GM18873 (cell line): Measurements from ENCODE around the gene CIRBP.
"Not testable (repeated sequence)": the region's sequence is repeated elsewhere in the genome, so short reads cannot be mapped to it uniquely, and the experiment has no call there.

Experiments
- ATAC-seq: cut with Tn5 transposase; IDR thresholded peaks from one replicate; pipeline ENCODE4 v1.9.1; 2021; ENCODE audit warnings: mild to moderate bottlenecking, moderate library complexity, moderate number of reproducible peaks; ENCODE audit not compliant: unreplicated experiment, low FRiP score

Gene CIRBP

DNA sequence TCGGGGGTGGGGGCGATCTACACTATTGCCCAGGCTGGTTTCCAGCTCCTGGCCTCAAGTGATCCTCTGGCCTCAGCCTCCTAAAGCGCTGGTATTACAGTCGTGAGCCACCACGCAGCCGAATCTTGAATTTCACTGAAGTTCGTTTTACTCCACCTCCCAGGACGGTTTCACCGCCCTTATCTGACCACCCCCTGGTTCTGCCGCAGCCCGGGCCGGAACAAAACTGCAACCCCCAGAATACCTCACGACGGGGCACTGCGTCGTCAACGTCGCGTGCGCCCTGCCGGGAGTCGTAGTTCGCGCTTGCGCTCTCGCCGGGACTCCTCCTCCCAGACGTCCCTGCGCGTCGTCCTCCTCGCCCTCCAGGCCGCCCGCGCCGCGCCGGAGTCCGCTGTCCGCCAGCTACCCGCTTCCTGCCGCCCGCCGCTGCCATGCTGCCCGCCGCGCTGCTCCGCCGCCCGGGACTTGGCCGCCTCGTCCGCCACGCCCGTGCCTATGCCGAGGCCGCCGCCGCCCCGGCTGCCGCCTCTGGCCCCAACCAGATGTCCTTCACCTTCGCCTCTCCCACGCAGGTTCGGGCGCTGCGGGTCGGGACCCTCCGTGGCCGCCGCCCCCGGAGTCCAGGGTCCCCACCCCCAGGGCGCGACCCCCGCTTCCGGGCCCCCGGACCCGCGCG, 27.6 kb upstream of the CIRBP start, which contains the start of gene ATP5F1D:
TSS of gene ATP5F1D (plus strand) at position 335 of the 679 bp plus-strand sequence. CDS start at position 435, 100 bp downstream.
- ATAC-seq = peak; percentile 42

DNA sequence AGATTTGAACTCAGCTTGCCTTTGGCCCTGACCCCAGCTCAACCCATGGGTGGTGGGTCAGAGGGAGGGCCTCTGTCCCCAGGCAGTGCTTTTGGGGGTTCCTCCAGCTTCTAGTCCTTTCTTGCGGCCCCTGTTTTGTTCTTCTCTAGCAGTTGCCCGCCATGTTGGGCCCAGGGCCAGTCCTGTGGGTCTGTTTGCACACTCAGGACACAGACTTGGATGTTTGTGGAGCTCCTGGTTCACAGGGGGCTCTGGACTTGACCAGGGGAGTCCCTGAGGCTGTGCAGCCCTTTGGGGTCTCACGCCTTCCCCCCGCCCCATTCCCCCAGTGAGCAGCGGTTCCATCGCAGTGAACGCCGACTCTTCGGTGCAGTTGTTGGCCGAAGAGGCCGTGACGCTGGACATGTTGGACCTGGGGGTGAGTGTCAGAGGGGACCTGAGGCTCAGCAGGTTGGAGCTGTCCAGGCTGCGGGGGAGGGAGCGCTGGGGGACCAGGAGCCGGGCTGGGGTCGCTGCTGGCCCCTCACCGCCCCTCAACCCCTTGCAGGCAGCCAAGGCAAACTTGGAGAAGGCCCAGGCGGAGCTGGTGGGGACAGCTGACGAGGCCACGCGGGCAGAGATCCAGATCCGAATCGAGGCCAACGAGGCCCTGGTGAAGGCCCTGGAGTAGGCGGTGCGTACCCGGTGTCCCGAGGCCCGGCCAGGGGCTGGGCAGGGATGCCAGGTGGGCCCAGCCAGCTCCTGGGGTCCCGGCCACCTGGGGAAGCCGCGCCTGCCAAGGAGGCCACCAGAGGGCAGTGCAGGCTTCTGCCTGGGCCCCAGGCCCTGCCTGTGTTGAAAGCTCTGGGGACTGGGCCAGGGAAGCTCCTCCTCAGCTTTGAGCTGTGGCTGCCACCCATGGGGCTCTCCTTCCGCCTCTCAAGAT, 25.1 kb upstream of the CIRBP start:
- no peak for ATAC-seq

DNA sequence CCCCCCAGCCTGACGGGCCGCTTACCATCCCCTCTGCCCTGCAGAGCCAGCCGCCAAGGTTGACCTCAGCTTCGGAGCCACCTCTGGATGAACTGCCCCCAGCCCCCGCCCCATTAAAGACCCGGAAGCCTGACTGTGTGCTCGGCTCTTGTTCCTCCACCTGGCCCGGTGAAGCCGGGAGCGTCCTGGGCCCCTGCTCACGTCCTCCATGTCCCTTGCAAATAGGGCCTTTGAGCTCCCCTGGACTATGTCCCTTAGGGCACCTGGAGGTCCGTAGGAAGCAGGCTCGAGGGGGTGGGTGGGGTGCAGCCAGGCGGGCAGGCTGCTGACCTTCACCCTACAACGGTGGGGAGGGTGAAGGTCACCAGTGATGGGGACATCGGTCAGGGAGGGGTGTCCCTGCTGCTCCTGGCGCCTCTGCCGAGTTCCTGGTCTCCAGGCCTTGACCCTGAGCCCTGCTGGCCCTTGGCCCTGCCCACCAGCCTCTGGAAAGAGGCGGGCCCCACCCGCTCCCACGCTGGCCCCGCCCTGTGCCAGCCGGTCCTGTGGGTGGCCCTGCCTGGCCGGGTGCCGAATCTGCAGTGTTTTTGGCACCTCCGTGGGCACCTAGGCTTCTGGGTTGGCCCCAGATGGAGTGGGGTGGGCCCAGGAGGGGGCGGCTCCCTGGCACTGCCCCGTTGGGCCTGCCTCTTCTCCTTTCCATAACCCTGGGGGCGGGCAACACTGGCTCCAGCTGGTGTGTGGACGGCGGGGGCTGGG, 24.3 kb upstream of the CIRBP start:
- ATAC-seq = no peak

GRCh38 chr19:1245494-1246264, 23.5 kb upstream of the CIRBP start:
- no peak for ATAC-seq

DNA sequence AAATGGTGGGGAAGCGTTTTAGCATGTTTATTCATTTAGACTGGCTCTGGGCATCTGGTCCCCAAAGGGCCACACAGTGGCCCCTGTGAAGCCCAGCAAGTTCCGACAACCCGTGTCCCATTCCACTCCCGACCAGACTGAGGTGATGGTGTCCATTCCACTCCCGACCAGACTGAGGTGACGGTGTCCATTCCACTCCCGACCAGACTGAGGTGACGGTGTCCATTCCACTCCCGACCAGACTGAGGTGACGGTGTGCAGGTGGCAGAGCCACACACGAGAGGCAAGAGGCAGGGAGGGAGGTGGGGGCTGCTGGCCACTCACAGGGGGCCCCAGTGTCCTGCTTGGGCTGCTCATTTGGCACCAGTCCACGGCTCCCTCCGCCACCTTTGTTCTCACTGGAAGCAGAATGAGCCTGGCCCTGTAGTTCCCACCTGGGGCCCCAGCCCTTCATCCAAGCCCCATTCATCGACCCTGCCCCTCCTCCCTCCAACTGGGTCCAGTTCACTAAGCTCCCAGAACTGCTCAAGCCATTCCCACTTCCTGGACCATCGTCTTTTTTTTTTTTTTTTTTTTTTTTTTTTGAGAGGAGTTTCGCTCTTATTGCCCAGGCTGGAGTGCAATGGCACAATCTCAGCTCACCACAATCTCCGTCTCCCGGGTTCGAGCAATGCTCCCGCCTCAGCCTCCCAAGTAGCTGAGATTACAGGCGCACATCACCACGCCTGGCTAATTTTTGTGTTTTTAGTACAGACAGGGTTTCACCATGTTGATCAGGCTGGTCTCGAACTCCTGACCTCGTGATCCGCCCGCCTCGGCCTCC, 22.7 kb upstream of the CIRBP start:
- ATAC-seq = not testable (repeated sequence)

- ATAC-seq = no peak
Observed at GRCh38 chr19:1247748-1248138, 21.4 kb upstream of the CIRBP start.

DNA sequence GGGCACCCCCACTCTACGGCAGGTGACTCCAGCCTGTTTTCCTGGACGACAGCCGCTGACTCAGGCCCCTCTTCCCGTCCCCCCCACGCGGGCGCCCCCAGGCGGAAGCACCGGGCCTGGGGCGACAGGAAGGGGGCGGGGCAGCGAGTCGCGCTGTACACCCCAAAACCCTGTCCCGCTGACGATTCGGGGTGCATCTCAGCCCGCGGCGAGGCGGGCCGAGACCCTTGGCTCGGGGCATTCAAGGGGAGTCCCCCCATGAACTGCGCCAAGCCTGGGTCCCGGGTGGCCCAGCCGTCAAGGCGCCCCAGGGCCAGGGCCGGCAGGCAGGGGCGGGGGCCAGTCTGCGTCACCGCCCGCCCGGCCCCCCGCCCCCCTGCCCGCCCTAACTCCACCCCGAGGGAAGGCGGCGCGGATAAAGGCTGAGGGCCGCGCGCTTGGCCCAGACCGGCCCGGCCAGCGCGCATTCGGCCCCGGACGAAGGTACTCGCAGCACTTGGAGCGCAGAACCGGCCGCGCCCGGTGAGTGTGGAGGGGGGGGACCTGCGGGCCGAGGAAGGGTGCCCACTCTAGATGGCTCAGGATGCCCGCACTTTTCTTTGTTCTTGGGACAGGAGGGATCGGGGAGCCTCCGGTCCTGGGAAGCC, 20.9 kb upstream of the CIRBP start, which contains the start of gene MIDN:
TSS of gene MIDN (plus strand) at position 445 of the 647 bp plus-strand sequence. CDS start 1,714 bp downstream, outside the sequence.
- ATAC-seq = peak; percentile 5

DNA sequence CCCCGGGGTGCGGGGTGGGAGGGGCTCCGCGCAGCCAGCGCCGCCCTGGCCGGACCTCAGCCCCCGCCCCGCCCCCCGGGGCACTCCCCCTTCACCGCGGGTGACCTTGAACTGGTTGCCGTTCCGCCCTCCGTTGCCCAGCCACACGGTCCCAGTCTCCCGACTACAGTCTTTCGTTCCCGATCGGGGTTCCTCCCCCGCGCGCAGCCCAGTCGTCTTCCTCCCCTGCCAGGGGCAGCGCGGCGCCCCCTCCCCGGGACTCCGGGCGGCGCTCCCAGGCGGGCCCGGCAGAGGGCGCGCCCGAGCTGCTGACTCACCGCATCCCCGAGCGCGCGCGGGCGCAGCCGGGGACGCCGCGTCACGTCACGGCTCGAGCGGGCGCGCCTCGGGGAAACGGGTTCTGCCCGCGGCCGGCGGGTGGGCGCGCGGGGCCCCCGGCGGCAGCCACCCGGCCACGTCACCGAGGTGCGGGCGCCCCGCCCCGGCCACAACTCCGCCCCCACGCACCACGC, 20.3 kb upstream of the CIRBP start:
- peak; percentile 9 for ATAC-seq

- peak; percentile 49 for ATAC-seq
Observed at GRCh38 chr19:1249298-1249989, 19.7 kb upstream of the CIRBP start.

- no peak for ATAC-seq
Observed at GRCh38 chr19:1249990-1250436, 19.1 kb upstream of the CIRBP start.

GRCh38 chr19:1250437-1251260, 18.5 kb upstream of the CIRBP start:
- ATAC-seq = no peak

GRCh38 chr19:1251330-1252220, 17.6 kb upstream of the CIRBP start:
- no peak for ATAC-seq

DNA sequence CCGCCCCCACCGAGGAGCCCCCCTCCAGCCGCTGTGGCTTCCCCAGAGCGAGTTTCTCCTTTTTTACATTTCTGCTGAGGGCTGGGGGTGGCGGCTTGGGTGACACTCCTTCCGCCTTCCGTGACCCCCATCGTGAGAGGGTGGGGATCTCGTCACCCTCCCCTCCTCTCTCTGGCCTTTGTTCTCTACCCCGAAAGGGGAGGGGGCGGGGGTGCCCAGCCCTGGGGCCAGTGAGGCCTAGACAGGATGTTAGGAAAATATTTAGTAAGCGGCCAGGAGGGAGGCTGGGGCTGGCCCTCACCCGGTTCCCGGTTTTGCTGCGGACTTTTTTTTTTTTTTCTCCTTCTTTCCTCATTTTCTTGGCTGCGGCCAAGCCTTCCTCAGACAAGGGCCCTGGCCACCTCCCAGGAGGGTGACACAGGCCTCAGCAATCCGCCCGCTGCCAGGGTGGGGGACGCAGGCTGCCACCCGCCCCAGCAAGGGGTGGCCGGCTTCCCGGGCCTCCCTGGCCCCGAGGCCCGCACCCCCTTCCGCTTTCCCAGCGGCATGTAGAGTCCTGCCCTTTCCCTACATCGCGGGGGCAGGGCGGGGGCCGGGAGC, 16.8 kb upstream of the CIRBP start:
- ATAC-seq = no peak

DNA sequence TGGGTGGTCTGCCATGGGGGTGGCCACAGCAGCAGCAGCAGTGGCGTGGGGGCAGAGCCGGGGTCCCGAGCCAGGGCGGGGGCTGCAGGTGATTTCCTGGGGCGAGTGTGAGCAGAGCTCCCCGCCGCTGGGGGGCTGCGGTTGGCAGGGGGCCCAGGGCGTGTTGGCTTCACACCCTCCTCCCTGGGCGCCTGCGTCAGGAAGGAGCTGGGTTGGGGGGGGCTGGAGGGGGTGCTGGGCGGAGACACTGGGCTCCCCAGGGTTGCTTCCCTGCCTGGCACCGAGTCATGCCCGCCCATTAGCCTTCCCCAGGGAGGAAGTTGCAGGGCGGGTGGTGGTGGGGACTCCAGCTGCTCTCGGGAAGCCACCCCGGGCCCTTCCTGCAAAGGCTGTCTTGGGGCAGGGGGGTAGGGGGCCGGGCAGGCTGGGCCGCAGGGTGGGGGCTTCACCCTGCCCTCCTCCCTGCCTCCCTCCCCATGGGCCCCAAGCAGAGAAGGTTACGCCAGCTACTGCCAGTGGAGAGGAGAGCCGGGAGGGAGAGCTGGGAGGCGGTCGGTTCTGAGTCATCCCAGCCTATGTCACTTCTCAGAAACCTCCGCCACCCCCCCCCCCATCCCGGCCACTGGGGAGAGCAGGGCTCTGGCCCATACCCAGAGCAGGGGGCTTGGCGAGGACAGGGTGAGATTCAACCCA, 16.2 kb upstream of the CIRBP start:
- no peak for ATAC-seq

GRCh38 chr19:1253514-1254080, 15.5 kb upstream of the CIRBP start:
- no peak for ATAC-seq
